ENCODE measurements around the gene PLXNA4.

Gene PLXNA4

DNA sequence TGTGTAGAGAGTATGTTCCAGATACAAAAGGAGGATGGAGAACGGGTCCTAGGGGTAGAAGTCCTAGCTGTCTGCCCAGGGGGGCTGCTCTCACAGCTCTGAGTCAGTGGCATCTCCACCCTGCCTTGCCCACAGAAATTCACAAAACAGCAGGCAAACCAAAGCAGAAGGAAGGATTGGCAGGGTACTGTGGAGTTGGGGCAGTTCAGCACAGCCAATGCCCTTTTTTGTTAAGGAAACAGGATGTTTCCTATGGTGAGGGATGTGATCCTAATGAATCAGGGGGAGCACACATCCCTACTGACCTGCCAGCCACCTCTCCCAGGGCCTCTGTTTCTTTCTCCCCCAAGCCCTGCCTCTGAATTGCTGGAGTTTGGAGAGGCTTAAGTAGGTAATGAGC lies 457.6 kb downstream of the PLXNA4 start:
- DNase-seq (ENCODE audit: low spot score): no peak
- in situ Hi-C loops (cut with MboI; ENCODE audit: low sequenced_read_pairs, unreplicated experiment): no loop called here
- TF ChIP-seq, protein P1, sequence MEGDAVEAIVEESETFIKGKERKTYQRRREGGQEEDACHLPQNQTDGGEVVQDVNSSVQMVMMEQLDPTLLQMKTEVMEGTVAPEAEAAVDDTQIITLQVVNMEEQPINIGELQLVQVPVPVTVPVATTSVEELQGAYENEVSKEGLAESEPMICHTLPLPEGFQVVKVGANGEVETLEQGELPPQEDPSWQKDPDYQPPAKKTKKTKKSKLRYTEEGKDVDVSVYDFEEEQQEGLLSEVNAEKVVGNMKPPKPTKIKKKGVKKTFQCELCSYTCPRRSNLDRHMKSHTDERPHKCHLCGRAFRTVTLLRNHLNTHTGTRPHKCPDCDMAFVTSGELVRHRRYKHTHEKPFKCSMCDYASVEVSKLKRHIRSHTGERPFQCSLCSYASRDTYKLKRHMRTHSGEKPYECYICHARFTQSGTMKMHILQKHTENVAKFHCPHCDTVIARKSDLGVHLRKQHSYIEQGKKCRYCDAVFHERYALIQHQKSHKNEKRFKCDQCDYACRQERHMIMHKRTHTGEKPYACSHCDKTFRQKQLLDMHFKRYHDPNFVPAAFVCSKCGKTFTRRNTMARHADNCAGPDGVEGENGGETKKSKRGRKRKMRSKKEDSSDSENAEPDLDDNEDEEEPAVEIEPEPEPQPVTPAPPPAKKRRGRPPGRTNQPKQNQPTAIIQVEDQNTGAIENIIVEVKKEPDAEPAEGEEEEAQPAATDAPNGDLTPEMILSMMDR (IDR thresholded peaks at IDR 0.05; ENCODE audit: borderline replicate concordance, control extremely low read depth, extremely low read depth, insufficient read depth, missing control alignments): no peak

DNA sequence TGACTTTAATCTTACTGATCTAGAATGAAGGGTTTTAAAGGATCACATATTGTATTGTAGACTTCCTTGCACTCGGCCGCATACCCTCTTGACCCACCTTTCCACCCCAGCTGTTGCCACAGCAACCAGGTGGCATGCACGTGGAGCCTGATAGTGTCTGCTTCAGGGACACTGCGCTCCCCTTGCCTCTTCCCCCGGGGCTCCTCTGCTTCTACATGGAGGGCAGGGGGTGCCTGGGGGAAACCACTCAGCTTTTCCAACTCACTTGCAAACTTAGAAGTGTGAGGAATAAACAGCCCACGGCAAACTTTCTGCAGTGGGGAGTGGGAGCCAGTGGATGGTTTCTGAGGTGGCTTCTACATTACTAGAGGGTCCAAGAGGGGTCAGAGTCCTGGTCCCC lies 458.6 kb downstream of the PLXNA4 start:
- TF ChIP-seq, protein P1 (IDR thresholded peaks at IDR 0.05; ENCODE audit: borderline replicate concordance, control extremely low read depth, extremely low read depth, insufficient read depth, missing control alignments): no peak
- in situ Hi-C loops (cut with MboI; ENCODE audit: low sequenced_read_pairs, unreplicated experiment): no loop called here
- no peak for DNase-seq (ENCODE audit: low spot score)

DNA sequence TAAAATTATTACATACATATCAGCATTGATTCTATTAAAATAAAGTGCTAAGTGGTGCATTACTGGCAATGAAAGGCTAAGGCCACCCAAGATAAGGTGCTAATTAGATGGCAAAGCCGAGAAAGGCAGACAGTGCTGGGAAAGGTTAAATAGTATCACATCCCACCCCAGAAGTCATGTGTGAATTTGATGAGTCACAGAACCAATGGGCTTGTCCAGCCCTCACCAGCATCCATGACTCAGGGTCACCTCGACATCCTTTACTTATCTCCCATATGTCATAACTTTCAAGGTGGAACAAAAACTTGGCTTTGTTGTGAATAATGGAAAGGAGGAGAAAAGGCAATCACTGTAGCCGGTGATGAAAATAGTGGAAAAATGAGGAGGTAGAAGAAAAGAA lies 459.1 kb downstream of the PLXNA4 start:
- in situ Hi-C loops (cut with MboI; ENCODE audit: low sequenced_read_pairs, unreplicated experiment): no loop called here
- no peak for DNase-seq (ENCODE audit: low spot score)
- TF ChIP-seq, protein P1 (IDR thresholded peaks at IDR 0.05; ENCODE audit: borderline replicate concordance, control extremely low read depth, extremely low read depth, insufficient read depth, missing control alignments): no peak

DNA sequence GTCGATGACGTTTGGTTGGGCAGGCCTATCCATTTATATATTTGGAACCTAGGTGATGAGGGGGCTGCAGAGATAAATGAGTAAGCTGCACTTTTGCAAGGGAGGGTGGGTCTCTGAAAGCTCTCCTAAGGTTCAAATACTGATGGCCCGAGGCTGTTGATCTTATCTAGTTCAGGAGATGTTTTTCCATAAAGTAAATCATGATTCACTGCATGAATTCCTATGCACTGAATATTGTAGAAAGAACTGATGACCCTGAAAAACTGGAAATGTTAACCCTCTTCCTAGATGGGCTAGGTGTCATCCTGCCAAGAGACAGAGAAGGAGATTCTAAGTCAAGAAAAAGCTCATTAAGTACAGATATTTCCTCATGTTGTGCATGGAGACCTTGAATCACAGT lies 459.9 kb downstream of the PLXNA4 start:
- TF ChIP-seq, protein P1 (IDR thresholded peaks at IDR 0.05; ENCODE audit: borderline replicate concordance, control extremely low read depth, extremely low read depth, insufficient read depth, missing control alignments): no peak
- DNase-seq (ENCODE audit: low spot score): no peak
- in situ Hi-C loops (cut with MboI; ENCODE audit: low sequenced_read_pairs, unreplicated experiment): no loop called here

DNA sequence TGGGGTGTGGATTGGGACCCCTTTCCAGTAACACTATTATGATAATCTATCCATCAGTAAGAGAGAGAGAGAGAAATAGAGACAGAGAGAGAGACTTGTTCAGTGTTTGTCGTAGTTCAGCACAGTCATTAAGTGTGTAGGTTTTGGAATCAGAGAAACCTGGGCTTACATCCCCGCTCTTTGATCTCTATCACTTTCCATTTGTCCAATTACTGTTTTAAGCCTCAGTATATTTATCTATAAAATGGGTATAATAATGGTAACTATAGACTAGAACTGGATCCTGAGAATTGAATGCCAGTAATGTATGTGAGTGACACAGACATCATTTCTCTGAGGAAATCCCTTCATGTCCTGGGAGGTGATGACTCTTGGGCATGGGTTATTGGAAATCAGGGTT lies 460.5 kb downstream of the PLXNA4 start:
- TF ChIP-seq, protein P1 (IDR thresholded peaks at IDR 0.05; ENCODE audit: borderline replicate concordance, control extremely low read depth, extremely low read depth, insufficient read depth, missing control alignments): no peak

DNA sequence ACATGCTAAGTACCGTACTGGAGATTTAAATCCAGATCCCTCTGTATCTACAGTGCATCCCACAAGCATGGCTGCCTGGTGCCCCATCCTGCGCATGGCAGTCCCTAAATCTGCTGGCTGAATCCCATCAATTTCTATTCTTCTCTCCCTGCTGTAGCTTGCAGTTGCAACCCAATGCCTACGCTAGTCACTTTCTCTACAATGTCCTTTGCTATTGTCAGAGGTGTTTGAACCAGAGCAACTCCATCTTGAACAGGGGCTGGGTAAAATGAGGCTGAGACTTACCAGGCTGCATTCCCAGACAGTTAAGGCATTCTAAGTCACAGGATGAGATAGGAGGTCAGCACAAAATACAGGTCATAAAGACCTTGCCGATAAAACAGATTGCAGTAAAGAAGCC lies 461.2 kb downstream of the PLXNA4 start:
- DNase-seq (ENCODE audit: low spot score): no peak
- in situ Hi-C loops (cut with MboI; ENCODE audit: low sequenced_read_pairs, unreplicated experiment): no loop called here
- TF ChIP-seq, protein P1 (IDR thresholded peaks at IDR 0.05; ENCODE audit: borderline replicate concordance, control extremely low read depth, extremely low read depth, insufficient read depth, missing control alignments): no peak

More for the DNA sequence above, 460.5 kb downstream of the PLXNA4 start:
- DNase-seq (ENCODE audit: low spot score): no peak
- in situ Hi-C loops (cut with MboI; ENCODE audit: low sequenced_read_pairs, unreplicated experiment): no loop called here

DNA sequence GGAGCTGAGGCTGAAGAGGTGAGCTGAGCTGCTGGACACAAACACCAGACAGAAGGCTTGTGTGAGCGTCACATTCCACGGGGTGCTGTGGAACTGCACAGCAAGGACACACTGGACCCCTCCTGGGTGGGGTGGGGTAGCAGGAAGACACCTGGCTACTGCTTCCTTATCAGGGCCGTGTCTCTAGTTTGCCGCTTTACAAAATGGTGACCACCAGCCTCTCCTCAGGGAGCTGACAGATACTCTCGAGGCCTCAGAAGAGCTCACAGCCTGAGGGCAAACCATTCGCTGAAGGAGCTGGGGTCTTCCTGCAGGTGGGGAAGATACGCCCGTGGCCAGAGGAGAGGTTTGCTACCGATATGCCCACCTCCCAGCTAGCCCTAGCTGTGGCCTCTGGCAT lies 461.9 kb downstream of the PLXNA4 start:
- TF ChIP-seq, protein P1 (IDR thresholded peaks at IDR 0.05; ENCODE audit: borderline replicate concordance, control extremely low read depth, extremely low read depth, insufficient read depth, missing control alignments): no peak

More for the DNA sequence above, 461.9 kb downstream of the PLXNA4 start:
- no peak for DNase-seq (ENCODE audit: low spot score)
- in situ Hi-C loops (cut with MboI; ENCODE audit: low sequenced_read_pairs, unreplicated experiment): no loop called here

Measured in GM13976 (cell line).